Ectodermal cell (in vitro differentiated cells): ENCODE data around the gene GRK6.

Experiments used
- H3K27ac ChIP-seq: 2 replicates; pipeline ENCODE4 v1.7.0; 2013; ENCODE audit warnings: mild to moderate bottlenecking, low read depth, low read length; ENCODE audit not compliant: insufficient read depth, poor library complexity, severe bottlenecking
- H3K27me3 ChIP-seq: 2 replicates; pipeline ENCODE4 v1.7.0; 2013; ENCODE audit warnings: mild to moderate bottlenecking, low read length; ENCODE audit not compliant: insufficient read depth, control insufficient read depth, poor library complexity, severe bottlenecking
- H3K36me3 ChIP-seq: one replicate; pipeline ENCODE4 v1.7.0; 2013; ENCODE audit warnings: low read length; ENCODE audit not compliant: control insufficient read depth, insufficient read depth
- H3K4me1 ChIP-seq: one replicate; pipeline ENCODE4 v1.7.0; 2013; ENCODE audit warnings: low read length; ENCODE audit not compliant: control insufficient read depth, insufficient read depth
- H3K4me3 ChIP-seq: 2 replicates; pipeline ENCODE4 v1.7.0; 2013; ENCODE audit warnings: low read depth, low read length, control low read depth; ENCODE audit not compliant: insufficient read depth
- H3K9me3 ChIP-seq: 2 replicates; pipeline ENCODE4 v1.7.0; 2013; ENCODE audit warnings: mild to moderate bottlenecking, low read length, moderate library complexity; ENCODE audit not compliant: control insufficient read depth
- WGBS, 2 experiments: methylation state at CpG; one replicate each; pipeline ENCODE4 v1.1.7; 2013; ENCODE audit warnings: missing lambda C conversion rate in 2 of 2; 5-methylcytosine and 5-hydroxymethylcytosine counted together

The GRK6 gene

DNA sequence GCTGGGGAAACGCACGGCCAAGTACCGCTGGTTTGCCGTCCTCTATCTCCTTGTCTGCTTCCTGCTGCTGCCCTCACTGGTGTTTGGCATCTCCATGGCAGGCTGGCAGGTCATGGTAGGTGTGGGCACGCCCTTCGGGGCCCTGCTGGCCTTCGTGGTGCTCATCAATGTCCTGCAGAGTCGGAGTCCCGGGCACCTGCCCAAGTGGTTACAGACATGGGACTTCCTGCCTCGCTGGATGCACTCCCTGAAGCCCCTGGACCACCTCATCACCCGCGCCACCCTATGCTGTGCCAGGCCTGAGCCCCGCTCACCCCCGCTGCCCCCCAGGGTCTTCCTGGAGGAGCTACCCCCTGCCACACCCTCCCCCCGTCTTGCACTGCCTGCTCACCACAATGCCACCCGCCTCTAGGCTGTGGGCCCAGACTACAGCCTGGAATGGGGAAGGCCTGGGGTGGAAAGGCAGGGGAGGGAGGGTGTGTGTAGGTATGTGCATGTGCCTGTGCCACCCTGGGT lies 28.5 kb upstream of the GRK6 start:
- 91 to 96% methylated on average over 16 of the region's 16 CpGs for WGBS, 2 experiments
- no peak overlapping the region for H3K27ac ChIP-seq
- no peak overlapping the region for H3K4me3 ChIP-seq
- H3K9me3 ChIP-seq = no peaks in the 10 kb centered on the region
- H3K4me1 ChIP-seq = peaks cover 6% of the 10 kb centered on the region
- H3K36me3 ChIP-seq = no peaks in the 10 kb centered on the region
- peaks cover 55% of the 10 kb centered on the region for H3K27me3 ChIP-seq

DNA sequence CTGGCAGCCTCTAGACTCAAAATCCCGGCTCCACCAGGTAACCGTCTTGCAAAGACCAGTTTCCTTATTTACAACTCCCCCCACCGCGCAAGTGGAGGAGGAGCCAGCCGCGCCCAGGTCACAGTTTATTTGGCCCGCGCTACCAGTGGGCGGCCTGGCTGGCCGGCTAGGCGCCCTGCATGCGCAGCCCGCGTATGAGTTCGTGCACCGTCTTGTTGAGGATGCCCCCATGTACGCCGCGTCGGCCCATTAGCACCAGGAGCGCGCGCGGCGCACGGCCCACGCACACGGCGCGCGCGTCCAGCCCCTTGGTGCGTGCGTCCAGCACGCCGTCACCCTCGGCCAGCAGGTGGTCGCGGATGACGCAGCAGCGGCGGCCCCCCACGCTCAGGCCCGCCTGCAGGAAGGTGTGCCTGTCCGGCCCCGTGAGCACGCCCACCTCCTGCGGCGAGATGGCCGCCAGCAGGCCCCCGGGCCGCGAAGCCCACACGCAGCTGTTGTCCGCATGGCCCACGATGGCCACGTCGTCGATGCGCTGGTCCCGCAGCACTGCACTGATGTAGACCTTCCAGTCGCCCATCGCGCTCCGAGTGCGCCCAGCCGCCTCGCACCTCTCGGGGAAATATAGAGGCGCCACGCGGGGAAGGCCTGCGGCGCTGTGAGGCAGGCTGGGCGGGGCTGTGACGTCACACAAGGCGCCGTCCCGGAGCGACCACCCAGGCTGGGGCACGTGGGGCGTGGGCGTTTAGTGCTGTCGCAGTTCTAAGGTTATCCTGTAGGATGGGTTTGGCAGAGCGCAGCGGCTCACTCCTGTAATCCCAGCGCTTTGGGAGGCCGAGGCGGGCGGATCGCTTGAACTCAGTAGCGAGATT lies 26.2 kb upstream of the GRK6 start, which contains the start of gene PFN3:
Gene PFN3, minus strand, starts transcription at position 665 of the 872 bp plus-strand sequence. Its CDS starts 85 bp downstream, at position 580.
- Histone ChIP-seq H3K4me3 (peak within 1 kb of the TSS; percentile 10), H3K36me3 (no peaks in the 10 kb centered on the region), H3K9me3 (no peaks in the 10 kb centered on the region), H3K27ac (no peak within 1 kb of the TSS), H3K27me3 (peaks cover 78% of the 10 kb centered on the region), H3K4me1 (peaks cover 16% of the 10 kb centered on the region)
- 81 to 83% methylated on average over 92 of the region's 92 CpGs for WGBS, 2 experiments

GRCh38 chr5:177402271-177403043 lies 24.0 kb upstream of the GRK6 start:
- peaks cover 16% of the 10 kb centered on the region for H3K4me1 ChIP-seq
- peak overlapping the region; percentile 31 for H3K4me3 ChIP-seq
- no peaks in the 10 kb centered on the region for H3K36me3 ChIP-seq
- H3K27me3 ChIP-seq = peaks cover 96% of the 10 kb centered on the region
- H3K9me3 ChIP-seq = no peaks in the 10 kb centered on the region
- 13 to 14% methylated on average over 49 of the region's 49 CpGs for WGBS, 2 experiments
- H3K27ac ChIP-seq = no peak overlapping the region

- WGBS, 2 experiments = 3 to 4% methylated on average over 61 of the region's 61 CpGs
Observed at GRCh38 chr5:177403102-177403791, 23.2 kb upstream of the GRK6 start.

GRCh38 chr5:177403792-177404640 lies 22.5 kb upstream of the GRK6 start:
- H3K27me3 ChIP-seq = peaks cover 98% of the 10 kb centered on the region
- peak overlapping the region; percentile 31 for H3K4me3 ChIP-seq
- no peaks in the 10 kb centered on the region for H3K9me3 ChIP-seq
- 2% methylated on average over 93 of the region's 93 CpGs for WGBS, 2 experiments
- no peaks in the 10 kb centered on the region for H3K36me3 ChIP-seq
- H3K27ac ChIP-seq = no peak overlapping the region
- peaks cover 16% of the 10 kb centered on the region for H3K4me1 ChIP-seq

More at GRCh38 chr5:177403102-177403791, 23.2 kb upstream of the GRK6 start:
- no peak overlapping the region for H3K27ac ChIP-seq
- H3K36me3 ChIP-seq = no peaks in the 10 kb centered on the region
- H3K27me3 ChIP-seq = peaks cover 97% of the 10 kb centered on the region
- peak overlapping the region; percentile 31 for H3K4me3 ChIP-seq
- H3K9me3 ChIP-seq = no peaks in the 10 kb centered on the region
- H3K4me1 ChIP-seq = peaks cover 16% of the 10 kb centered on the region

- Histone ChIP-seq H3K9me3 (no peaks in the 10 kb centered on the region), H3K27ac (no peak overlapping the region), H3K4me3 (peak overlapping the region; percentile 31), H3K27me3 (peaks cover 93% of the 10 kb centered on the region), H3K36me3 (no peaks in the 10 kb centered on the region), H3K4me1 (peaks cover 16% of the 10 kb centered on the region)
- 59% methylated on average over 16 of the region's 16 CpGs for WGBS, 2 experiments
Observed at GRCh38 chr5:177404641-177405179, 21.8 kb upstream of the GRK6 start.

GRCh38 chr5:177405312-177405711 lies 21.2 kb upstream of the GRK6 start:
- H3K9me3 ChIP-seq = no peaks in the 10 kb centered on the region
- H3K4me3 ChIP-seq = no peak overlapping the region
- H3K27me3 ChIP-seq = peaks cover 87% of the 10 kb centered on the region
- no peak overlapping the region for H3K27ac ChIP-seq
- peaks cover 16% of the 10 kb centered on the region for H3K4me1 ChIP-seq
- H3K36me3 ChIP-seq = no peaks in the 10 kb centered on the region
- 88 to 90% methylated on average over 2 of the region's 2 CpGs for WGBS, 2 experiments

DNA sequence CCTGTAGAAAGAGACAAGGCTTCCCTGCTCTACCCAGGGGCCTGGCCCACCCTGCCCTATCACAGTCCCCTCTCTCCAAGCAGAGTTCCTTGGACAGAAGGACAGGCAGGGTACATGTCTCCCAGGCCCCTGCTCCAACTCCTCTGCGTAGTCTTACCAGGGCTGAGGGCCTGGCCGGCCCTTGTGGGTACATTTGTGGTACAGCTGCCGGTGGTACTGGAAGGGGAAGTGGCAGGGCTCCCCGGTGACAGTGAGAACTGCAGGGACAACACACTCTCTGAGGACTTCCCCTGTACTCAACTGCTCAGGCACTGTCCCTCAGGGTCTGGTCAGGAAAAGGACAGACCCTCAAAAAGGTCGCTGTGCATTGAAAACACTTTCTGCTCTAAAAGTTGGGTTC lies 20.7 kb upstream of the GRK6 start:
- H3K4me1 ChIP-seq = peaks cover 16% of the 10 kb centered on the region
- H3K36me3 ChIP-seq = no peaks in the 10 kb centered on the region
- no peak overlapping the region for H3K4me3 ChIP-seq
- peaks cover 82% of the 10 kb centered on the region for H3K27me3 ChIP-seq
- 91 to 93% methylated on average over 5 of the region's 5 CpGs for WGBS, 2 experiments
- H3K9me3 ChIP-seq = no peaks in the 10 kb centered on the region
- no peak overlapping the region for H3K27ac ChIP-seq
